Left ventricle myocardium inferior (tissue), 1 donor: ENCODE results near the gene STXBP3. TPM values are rescaled to one million over a fixed set of nuclear protein-coding genes. Genes with fewer than 3 reads are reported as not detected.

Source experiments
- DNase-seq: peaks from one replicate; pipeline ENCODE4 v3.0.0-alpha.2; 2020
- H3K27ac ChIP-seq: fragments of 200-600 bp; replicated peaks from 2 replicates; pipeline ENCODE4 v1.8.0; 2021
- H3K27me3 ChIP-seq: fragments of 200-600 bp; 2 replicates; pipeline ENCODE4 v1.8.0; 2021; ENCODE audit warnings: low read depth
- H3K36me3 ChIP-seq: fragments of 200-600 bp; 2 replicates; pipeline ENCODE4 v1.8.0; 2021
- H3K4me1 ChIP-seq: fragments of 200-600 bp; 2 replicates; pipeline ENCODE4 v1.8.0; 2021
- H3K4me3 ChIP-seq: fragments of 200-600 bp; 2 replicates; pipeline ENCODE4 v1.8.0; 2021; ENCODE audit warnings: mild to moderate bottlenecking, moderate library complexity
- H3K9me3 ChIP-seq: fragments of 200-600 bp; replicated peaks from 2 replicates; pipeline ENCODE4 v1.8.0; 2021
- CTCF ChIP-seq: fragments of 200-600 bp; IDR thresholded peaks from 2 replicates; pipeline ENCODE4 v1.8.0; 2021; ENCODE audit warnings: antibody characterized with exemption, mild to moderate bottlenecking, borderline replicate concordance
- intact Hi-C: fragments of 100-400 bp; cut with micrococcal nuclease; formaldehyde crosslinking; loops from one replicate; pipeline ENCODE4 v1.11.0; 2022
- total RNA-seq: library from RNA; stranded (reverse); fragmentation: NEBNext Ultra II Directional; extraction: Animal tissue kit (Norgen Biotek cat#: 25700); gene quantifications from one replicate; pipeline ENCODE4 v1.2.1, GENCODE V29; 2021
- donor health status: DM: no; HTN: yes; CAD: no; lungs with severe emphysema.

STXBP3 gene
- total RNA-seq, 1 donor from 2014 or later: 26.8 TPM

DNA sequence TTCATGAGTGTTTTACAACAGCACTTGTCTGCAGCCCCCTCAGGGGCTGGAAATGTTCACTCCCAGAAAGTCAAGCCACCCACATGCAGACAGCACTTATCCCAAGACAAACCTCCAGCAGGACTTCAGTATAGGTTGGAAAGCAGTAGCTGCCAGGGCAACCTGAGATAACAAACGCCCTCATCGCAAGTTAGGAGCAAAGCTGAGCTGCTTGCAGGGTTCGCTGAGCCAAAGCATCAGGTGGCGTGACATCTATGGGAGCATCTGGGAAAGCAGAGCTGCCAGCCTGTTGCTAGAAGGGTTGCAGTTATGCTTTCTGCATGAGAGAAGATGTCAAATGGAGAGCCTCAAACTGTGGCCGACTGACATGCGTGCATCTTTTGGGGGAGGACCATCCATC is 4.2 kb upstream of the STXBP3 start:
- intact Hi-C loops: no loop called here
- no peak for TF ChIP-seq CTCF
- Histone ChIP-seq H3K4me1 (peaks cover 7% of the 10 kb centered on the region), H3K36me3 (no peaks in the 10 kb centered on the region), H3K4me3 (no peak overlapping the region), H3K27ac (no peak overlapping the region), H3K27me3 (no peaks in the 10 kb centered on the region), H3K9me3 (no peaks in the 10 kb centered on the region)
- no peak for DNase-seq

DNA sequence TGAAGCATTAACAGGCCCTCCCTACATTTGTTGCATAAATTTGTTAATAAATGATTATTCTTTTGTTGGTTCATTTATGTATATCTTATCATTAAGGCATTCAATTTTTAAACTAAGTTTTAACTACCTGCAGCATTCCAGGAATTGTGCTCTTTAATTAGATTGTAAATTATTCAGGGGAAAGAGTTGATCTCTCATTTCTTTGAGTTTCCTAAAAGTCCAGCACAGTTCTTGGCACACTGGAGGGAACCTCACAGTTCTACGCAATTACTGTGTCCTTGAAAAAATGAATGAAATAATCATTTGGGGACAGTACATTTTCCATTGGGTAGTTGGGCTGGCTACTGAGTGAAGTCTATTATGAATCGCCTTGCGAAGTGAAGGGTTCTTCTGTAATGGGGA is 493 bp upstream of the STXBP3 start:
- Histone ChIP-seq H3K36me3 (peaks cover 5% of the 10 kb centered on the region), H3K9me3 (no peaks in the 10 kb centered on the region), H3K4me3 (peak overlapping the region; percentile 90), H3K4me1 (peaks cover 38% of the 10 kb centered on the region), H3K27me3 (no peaks in the 10 kb centered on the region), H3K27ac (peak overlapping the region; percentile 98)
- TF ChIP-seq CTCF: no peak
- DNase-seq: no peak
- intact Hi-C loops: no loop called here

GRCh38 chr1:108747171-108747850 is 837 bp downstream of the STXBP3 start:
- Histone ChIP-seq H3K27me3 (no peaks in the 10 kb centered on the region), H3K27ac (peak overlapping the region; percentile 98), H3K4me1 (peaks cover 41% of the 10 kb centered on the region), H3K4me3 (peak overlapping the region; percentile 90), H3K36me3 (peaks cover 11% of the 10 kb centered on the region), H3K9me3 (no peaks in the 10 kb centered on the region)
- TF ChIP-seq CTCF: no peak
- intact Hi-C loops: no loop called here
- DNase-seq: peak; percentile 71

GRCh38 chr1:108747898-108748297 is 1.4 kb downstream of the STXBP3 start:
- H3K36me3 ChIP-seq: peaks cover 16% of the 10 kb centered on the region
- intact Hi-C loops: no loop called here
- peak overlapping the region; percentile 98 for H3K27ac ChIP-seq
- H3K27me3 ChIP-seq: no peaks in the 10 kb centered on the region
- H3K9me3 ChIP-seq: no peaks in the 10 kb centered on the region
- H3K4me1 ChIP-seq: peaks cover 41% of the 10 kb centered on the region
- H3K4me3 ChIP-seq: peak overlapping the region; percentile 90
- no peak for DNase-seq
- no peak for TF ChIP-seq CTCF

- Histone ChIP-seq H3K4me3 (no peak overlapping the region), H3K36me3 (peaks cover 26% of the 10 kb centered on the region), H3K27ac (no peak overlapping the region), H3K9me3 (no peaks in the 10 kb centered on the region), H3K27me3 (no peaks in the 10 kb centered on the region), H3K4me1 (peaks cover 41% of the 10 kb centered on the region)
- intact Hi-C loops: no loop called here
- no peak for DNase-seq
- TF ChIP-seq CTCF: no peak
Observed at GRCh38 chr1:108749081-108749480, 2.6 kb downstream of the STXBP3 start.
